ENCODE measurements around the gene RIOK1. TPM values are rescaled to one million over a fixed set of nuclear protein-coding genes. Genes with fewer than 3 reads are reported as not detected.

Gene RIOK1
- total and polyA plus RNA-seq, 9 of the 15 experiments (the other 6 are each of a cell fraction or from before 2014, with no cell fraction given): 24.9 to 101 (median 52.2) TPM

DNA sequence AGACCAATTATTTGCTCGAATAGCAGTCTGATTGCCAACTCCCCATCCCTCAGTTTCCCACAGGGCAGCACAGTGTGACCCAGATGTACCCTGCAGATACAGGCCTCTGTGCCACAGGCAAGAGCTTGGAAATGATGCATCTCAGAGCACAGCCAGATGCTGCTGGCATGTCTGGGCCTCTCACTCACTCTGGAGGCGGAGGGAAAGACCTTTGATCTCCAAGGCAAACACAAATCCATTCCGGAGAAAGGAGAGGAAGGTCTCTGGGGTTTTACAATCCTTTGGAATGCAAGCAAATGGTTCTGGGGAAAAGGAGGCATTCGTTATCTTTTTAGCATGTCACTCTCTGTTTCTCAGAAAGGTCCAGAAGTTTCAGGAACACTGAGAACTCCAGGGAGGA is 74.2 kb downstream of the RIOK1 start:
- intact Hi-C loops (cut with micrococcal nuclease): no loop called here

More for the DNA sequence above, 74.2 kb downstream of the RIOK1 start:
- Histone ChIP-seq H3K36me3 (ENCODE audit: control insufficient read depth, insufficient read depth, low read length) (no peaks in the 10 kb centered on the region), H3K4me1 (replicated peaks in 1 of 2; ENCODE audit: control insufficient read depth in 2 of 2, insufficient read depth in 2 of 2, low read length in 2 of 2) (peaks cover 9 to 13% of the 10 kb centered on the region in 2 experiments; a peak in 4 of 5 replicates), H3K27ac (ENCODE audit: extremely low read depth, low read depth, low read length) (no peak overlapping the region), H3K9ac (ENCODE audit: insufficient read depth in 1 of 2, low read depth in 2 of 2, low read length in 2 of 2) (no peak overlapping the region), H3K4me3 (no peak overlapping the region), H4K20me1 (replicated peaks; ENCODE audit: control insufficient read depth, insufficient read depth, low read length) (no peaks in the 10 kb centered on the region), H3K27me3 (ENCODE audit: control insufficient read depth in 2 of 2, insufficient read depth in 2 of 2, low read length in 2 of 2) (peaks cover 34 to 44% of the 10 kb centered on the region in 2 experiments), H2AFZ (ENCODE audit: low read depth, low read length) (no peak overlapping the region), H3K79me2 (ENCODE audit: control insufficient read depth, insufficient read depth, low read length) (no peaks in the 10 kb centered on the region), H3K4me2 (ENCODE audit: insufficient read depth, low read length) (no peak overlapping the region), H3K9me1 (ENCODE audit: control insufficient read depth, insufficient read depth, low read length) (no peaks in the 10 kb centered on the region), H3K9me3 (replicated peaks; ENCODE audit: control insufficient read depth, insufficient read depth, low read depth, low read length) (no peaks in the 10 kb centered on the region)
- 5% methylated on average over 4 of the region's 4 CpGs for WGBS (ENCODE audit: insufficient coverage, low coverage, missing lambda C conversion rate)
- ChIA-PET POLR2A (interaction anchor here (1.2 kb wide), 1 partner anchor 27 kb away, joined by 4 read pairs; no protein-coding TSS in a partner anchor), CTCF (ENCODE audit: low intra/inter-chr PET ratio) (no interaction called here)
- TF ChIP-seq ZNF354B (CRISPR knock-in tag; IDR thresholded peaks at IDR 0.05) (no peak), NFYB (IDR thresholded peaks at IDR 0.05; ENCODE audit: extremely low read depth, insufficient read length) (no peak), ARID2 (IDR thresholded peaks at IDR 0.05) (no peak), RBM34 (IDR thresholded peaks at IDR 0.05; ENCODE audit: borderline replicate concordance, insufficient read depth, low read length) (no peak), ARID1B (IDR thresholded peaks at IDR 0.05) (no peak)
- TF ChIP-seq, protein P1, sequence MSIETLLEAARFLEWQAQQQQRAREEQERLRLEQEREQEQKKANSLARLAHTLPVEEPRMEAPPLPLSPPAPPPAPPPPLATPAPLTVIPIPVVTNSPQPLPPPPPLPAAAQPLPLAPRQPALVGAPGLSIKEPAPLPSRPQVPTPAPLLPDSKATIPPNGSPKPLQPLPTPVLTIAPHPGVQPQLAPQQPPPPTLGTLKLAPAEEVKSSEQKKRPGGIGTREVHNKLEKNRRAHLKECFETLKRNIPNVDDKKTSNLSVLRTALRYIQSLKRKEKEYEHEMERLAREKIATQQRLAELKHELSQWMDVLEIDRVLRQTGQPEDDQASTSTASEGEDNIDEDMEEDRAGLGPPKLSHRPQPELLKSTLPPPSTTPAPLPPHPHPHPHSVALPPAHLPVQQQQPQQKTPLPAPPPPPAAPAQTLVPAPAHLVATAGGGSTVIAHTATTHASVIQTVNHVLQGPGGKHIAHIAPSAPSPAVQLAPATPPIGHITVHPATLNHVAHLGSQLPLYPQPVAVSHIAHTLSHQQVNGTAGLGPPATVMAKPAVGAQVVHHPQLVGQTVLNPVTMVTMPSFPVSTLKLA (conservative IDR thresholded peaks at IDR 0.05): no peak
- TF ChIP-seq, protein P2, sequence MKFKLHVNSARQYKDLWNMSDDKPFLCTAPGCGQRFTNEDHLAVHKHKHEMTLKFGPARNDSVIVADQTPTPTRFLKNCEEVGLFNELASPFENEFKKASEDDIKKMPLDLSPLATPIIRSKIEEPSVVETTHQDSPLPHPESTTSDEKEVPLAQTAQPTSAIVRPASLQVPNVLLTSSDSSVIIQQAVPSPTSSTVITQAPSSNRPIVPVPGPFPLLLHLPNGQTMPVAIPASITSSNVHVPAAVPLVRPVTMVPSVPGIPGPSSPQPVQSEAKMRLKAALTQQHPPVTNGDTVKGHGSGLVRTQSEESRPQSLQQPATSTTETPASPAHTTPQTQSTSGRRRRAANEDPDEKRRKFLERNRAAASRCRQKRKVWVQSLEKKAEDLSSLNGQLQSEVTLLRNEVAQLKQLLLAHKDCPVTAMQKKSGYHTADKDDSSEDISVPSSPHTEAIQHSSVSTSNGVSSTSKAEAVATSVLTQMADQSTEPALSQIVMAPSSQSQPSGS (CRISPR knock-in tag; IDR thresholded peaks at IDR 0.05): no peak
- no peak for DNase-seq (ENCODE audit: extremely low read depth in 1 of 4, low spot score in 3 of 4)
- no TSS peak for BruUV-seq (replicated peaks)
- in situ Hi-C loops (cut with MboI): no loop called here
- no peak for FAIRE-seq
- ATAC-seq: no peak

Measured in K562 (cell line).